BLaER1 treated with 17β-estradiol and CSF1 and Interleukin-3, amounts not matched to agents 10 nM and 100 nM (cell line): ENCODE measurements around the gene MYL2.

Experiments
- H3K27ac ChIP-seq, 11 experiments: shearing (Covaris generic); formaldehyde crosslinking; 2 replicates each; pipeline ENCODE4 v1.8.1; 2022
- H3K27me3 ChIP-seq, 11 experiments: shearing (Covaris generic); formaldehyde crosslinking; 2 replicates each; pipeline ENCODE4 v1.8.1; 2022
- H3K36me3 ChIP-seq, 11 experiments: shearing (Covaris generic); formaldehyde crosslinking; 2 replicates each; pipeline ENCODE4 v1.8.1; 2022
- H3K4me1 ChIP-seq, 10 experiments: shearing (Covaris generic); formaldehyde crosslinking; 2 replicates each; pipeline ENCODE4 v1.8.1; 2022
- H3K4me2 ChIP-seq, 11 experiments: shearing (Covaris generic); formaldehyde crosslinking; 2 replicates each; pipeline ENCODE4 v1.8.1; 2022
- H3K4me3 ChIP-seq, 10 experiments: shearing (Covaris generic); formaldehyde crosslinking; 2 replicates each; pipeline ENCODE4 v1.8.1; 2022
- H3K9ac ChIP-seq, 11 experiments: shearing (Covaris generic); formaldehyde crosslinking; 2 replicates each; pipeline ENCODE4 v1.8.1; 2022
- H3K9me3 ChIP-seq, 11 experiments: shearing (Covaris generic); formaldehyde crosslinking; replicated peaks in 1 of 11; 2 replicates each; pipeline ENCODE4 v1.8.1; 2022
- H4K20me1 ChIP-seq, 11 experiments: shearing (Covaris generic); formaldehyde crosslinking; 2 replicates each; pipeline ENCODE4 v1.8.1; 2022
- Cebpa-rat ChIP-seq, 11 experiments: shearing (Covaris generic); IDR thresholded peaks; 2 replicates each; pipeline ENCODE4 v1.8.1; 2022

MYL2 gene

DNA sequence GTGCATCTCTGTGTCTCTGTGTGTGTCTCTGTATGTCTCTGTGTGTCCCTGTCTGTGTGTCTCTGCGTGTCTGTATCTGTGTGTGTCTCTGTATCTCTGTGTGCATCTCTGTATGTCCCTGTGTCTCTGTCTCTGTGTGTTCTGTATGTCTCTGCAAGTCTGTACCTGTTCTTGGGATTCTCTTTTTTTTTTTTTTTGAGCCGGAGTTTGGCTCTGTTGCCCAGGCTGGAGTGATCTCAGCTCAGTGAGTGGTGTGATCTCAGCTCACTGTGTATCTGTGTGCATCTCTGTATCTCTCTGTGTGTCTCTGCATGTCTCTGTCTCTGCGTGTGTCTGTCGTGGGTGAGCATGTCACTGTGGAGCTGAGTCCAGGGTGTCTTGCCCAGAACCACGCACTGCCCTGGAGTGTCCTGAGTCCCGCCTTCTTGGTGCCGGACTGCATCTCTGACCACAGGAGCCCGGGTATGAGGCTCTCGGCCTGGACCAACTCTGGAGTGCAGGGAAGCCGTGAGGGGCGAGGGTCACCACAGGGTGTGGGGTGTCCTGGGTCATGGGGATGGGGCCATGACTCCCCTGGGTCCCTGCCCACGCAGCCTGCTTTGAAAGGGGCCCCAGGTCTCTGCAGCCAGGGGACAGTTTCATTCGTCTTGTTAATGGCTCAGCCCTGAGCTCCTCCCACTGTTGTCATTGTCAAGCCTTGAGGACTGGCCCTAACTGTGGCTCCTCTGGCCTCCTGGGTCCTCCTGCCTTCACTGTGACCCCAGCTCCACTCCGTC, 11.8 kb downstream of the MYL2 start:
- H3K27me3 ChIP-seq: no peaks in the 10 kb centered on the region

DNA sequence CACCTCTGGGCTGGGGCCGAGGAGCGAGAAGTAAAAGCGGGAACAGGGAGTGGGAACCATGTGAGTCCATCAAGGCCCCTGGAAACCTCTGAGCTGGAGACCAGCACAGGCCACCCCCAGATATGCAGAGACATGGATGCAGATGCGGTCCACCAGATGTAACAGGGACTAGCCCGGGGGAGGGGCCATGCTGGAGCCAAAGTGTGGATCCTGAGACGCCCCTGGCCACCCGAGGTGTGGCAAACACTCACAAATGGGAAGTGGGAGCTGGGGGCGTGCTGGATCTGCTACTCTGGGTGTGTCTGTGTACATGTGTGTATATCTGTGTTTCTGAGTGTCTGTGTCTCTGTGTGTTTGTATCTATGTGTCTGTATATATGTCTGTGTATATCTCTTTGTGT, 12.8 kb downstream of the MYL2 start:
- no peaks in the 10 kb centered on the region for H3K27me3 ChIP-seq
- H3K4me3 ChIP-seq: no peak overlapping the region
- no peaks in the 10 kb centered on the region for H4K20me1 ChIP-seq
- H3K4me2 ChIP-seq: no peak overlapping the region
- peaks cover 0 to 14% (median 6%) of the 10 kb centered on the region in 10 experiments; a peak in 11 of 20 replicates for H3K4me1 ChIP-seq
- H3K27ac ChIP-seq: no peak overlapping the region
- no peaks in the 10 kb centered on the region for H3K9me3 ChIP-seq
- no peaks in the 10 kb centered on the region for H3K36me3 ChIP-seq
- no peak for TF ChIP-seq Cebpa-rat (IDR thresholded peaks at IDR 0.05)
- no peak overlapping the region for H3K9ac ChIP-seq

More for the DNA sequence above, 11.8 kb downstream of the MYL2 start:
- Histone ChIP-seq H3K36me3 (no peaks in the 10 kb centered on the region), H3K9me3 (no peaks in the 10 kb centered on the region), H3K4me2 (no peak overlapping the region), H3K4me3 (no peak overlapping the region), H3K4me1 (peaks cover 0 to 22% (median 9%) of the 10 kb centered on the region in 10 experiments; a peak in 14 of 20 replicates), H3K27ac (peak overlapping the region in 1 of 11 experiments; percentile 10; a peak in 1 of 22 replicates), H4K20me1 (no peaks in the 10 kb centered on the region), H3K9ac (no peak overlapping the region)
- no peak for TF ChIP-seq Cebpa-rat (IDR thresholded peaks at IDR 0.05)

DNA sequence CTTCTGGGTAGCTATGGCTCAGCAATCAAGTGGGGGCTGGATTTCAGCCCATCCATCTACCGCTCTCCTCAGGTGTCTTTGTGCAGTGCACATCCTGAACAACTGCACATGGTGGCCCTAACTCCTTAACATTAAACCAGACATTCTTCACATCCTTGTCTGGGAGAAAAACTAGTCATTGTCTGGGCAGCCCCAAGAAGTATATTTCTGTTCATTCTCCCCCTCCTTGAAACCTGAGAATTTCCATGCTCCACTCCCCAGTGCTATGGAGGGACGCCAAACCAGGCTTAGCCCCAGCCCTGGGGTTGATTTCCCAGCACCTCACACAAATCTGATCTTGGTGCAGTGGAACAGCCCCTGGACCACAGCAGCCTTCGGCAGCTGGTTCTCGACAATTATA, 13.4 kb downstream of the MYL2 start:
- no peaks in the 10 kb centered on the region for H3K36me3 ChIP-seq
- no peaks in the 10 kb centered on the region for H3K27me3 ChIP-seq
- H3K9ac ChIP-seq: no peak overlapping the region
- peaks cover 0 to 14% (median 6%) of the 10 kb centered on the region in 10 experiments; a peak in 11 of 20 replicates for H3K4me1 ChIP-seq
- TF ChIP-seq Cebpa-rat (IDR thresholded peaks at IDR 0.05): no peak
- no peak overlapping the region for H3K27ac ChIP-seq
- H3K9me3 ChIP-seq: no peaks in the 10 kb centered on the region
- H3K4me3 ChIP-seq: no peak overlapping the region
- no peak overlapping the region for H3K4me2 ChIP-seq
- no peaks in the 10 kb centered on the region for H4K20me1 ChIP-seq

GRCh38 chr12:110906516-110906915, 13.9 kb downstream of the MYL2 start:
- Histone ChIP-seq H3K27me3 (no peaks in the 10 kb centered on the region), H3K36me3 (no peaks in the 10 kb centered on the region), H3K9ac (no peak overlapping the region), H3K4me2 (peak overlapping the region in 3 of 11 experiments; percentile 6 to 19 (median 6); a peak in 3 of 22 replicates), H3K9me3 (no peaks in the 10 kb centered on the region), H4K20me1 (no peaks in the 10 kb centered on the region), H3K4me1 (peaks cover 0 to 14% (median 6%) of the 10 kb centered on the region in 10 experiments; a peak in 11 of 20 replicates), H3K27ac (peak overlapping the region in 1 of 11 experiments; percentile 15; a peak in 1 of 22 replicates), H3K4me3 (no peak overlapping the region)
- TF ChIP-seq Cebpa-rat (IDR thresholded peaks at IDR 0.05): no peak

DNA sequence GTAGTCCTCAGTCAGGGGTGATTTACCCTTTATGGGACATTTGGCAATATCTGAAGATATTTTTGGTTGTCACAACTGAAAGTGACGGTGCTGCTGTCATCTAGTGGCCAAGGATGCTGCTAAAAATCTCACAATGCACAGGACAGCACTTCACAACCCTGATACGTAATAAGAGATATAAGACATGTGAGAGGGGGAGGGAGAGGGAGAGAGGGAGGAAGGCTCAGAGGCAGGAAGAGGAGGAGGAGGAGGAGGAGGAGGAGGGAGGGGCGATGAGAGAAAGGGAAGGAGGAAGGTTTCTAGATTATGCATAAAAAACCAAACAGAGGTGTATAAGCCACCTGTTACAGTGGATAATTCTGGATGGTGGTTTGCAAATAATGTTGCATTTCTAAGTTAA, 14.3 kb downstream of the MYL2 start:
- peaks cover 0 to 14% (median 6%) of the 10 kb centered on the region in 10 experiments; a peak in 11 of 20 replicates for H3K4me1 ChIP-seq
- H4K20me1 ChIP-seq: no peaks in the 10 kb centered on the region
- H3K9ac ChIP-seq: no peak overlapping the region
- no peak for TF ChIP-seq Cebpa-rat (IDR thresholded peaks at IDR 0.05)
- no peak overlapping the region for H3K4me3 ChIP-seq
- no peaks in the 10 kb centered on the region for H3K27me3 ChIP-seq
- H3K27ac ChIP-seq: peak overlapping the region in 1 of 11 experiments; percentile 15; a peak in 1 of 22 replicates
- no peaks in the 10 kb centered on the region for H3K9me3 ChIP-seq
- H3K36me3 ChIP-seq: no peaks in the 10 kb centered on the region
- peak overlapping the region in 4 of 11 experiments; percentile 6 to 26 (median 12); a peak in 4 of 22 replicates for H3K4me2 ChIP-seq

DNA sequence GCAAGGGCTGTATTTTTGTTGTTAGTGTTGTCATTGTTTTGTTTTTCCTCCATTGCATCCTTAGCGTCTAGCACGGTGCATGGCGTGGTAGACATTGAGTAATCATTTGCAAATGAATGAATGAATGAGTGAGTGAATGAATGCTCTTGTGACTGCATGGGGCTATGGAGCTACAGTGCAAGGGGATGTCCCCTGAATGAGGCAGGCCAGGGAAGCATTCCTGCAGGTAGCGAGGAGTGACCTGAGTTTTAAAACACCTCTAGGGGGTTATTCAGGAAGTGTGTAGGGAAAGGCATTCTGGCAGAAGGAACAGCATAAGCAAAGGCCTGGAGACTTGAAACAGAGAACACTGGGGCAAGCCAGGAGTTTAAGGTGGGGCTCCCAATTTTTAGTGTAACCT, 16.9 kb downstream of the MYL2 start:
- Histone ChIP-seq H3K27ac (no peak overlapping the region), H3K4me2 (no peak overlapping the region), H3K9me3 (no peaks in the 10 kb centered on the region), H3K4me1 (peaks cover 0 to 14% (median 6%) of the 10 kb centered on the region in 10 experiments; a peak in 11 of 20 replicates), H3K36me3 (no peaks in the 10 kb centered on the region), H4K20me1 (no peaks in the 10 kb centered on the region), H3K27me3 (no peaks in the 10 kb centered on the region), H3K9ac (no peak overlapping the region), H3K4me3 (no peak overlapping the region)
- TF ChIP-seq Cebpa-rat (IDR thresholded peaks at IDR 0.05): no peak

DNA sequence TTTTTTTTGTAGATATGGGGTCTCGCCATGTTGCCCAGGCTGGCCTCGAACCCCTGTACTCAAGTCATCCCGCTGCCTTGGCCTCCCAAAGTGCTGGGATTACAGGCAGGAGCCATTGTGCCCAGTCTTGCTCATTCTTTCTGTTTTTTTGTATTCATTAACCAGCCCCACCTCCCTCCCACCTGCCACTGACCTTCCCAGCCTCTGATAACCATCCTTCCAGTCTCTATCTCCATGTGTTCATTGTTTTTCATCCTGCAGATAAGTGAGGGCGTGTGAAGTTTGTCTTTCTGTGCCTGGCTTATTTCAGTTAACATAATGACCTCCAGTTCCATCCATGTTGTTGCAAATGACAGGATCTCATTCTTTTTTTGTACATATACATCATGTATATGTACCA, 19.0 kb downstream of the MYL2 start:
- Histone ChIP-seq H3K9ac (no peak overlapping the region), H4K20me1 (no peaks in the 10 kb centered on the region), H3K4me1 (peaks cover 0 to 13% (median 7%) of the 10 kb centered on the region in 10 experiments; a peak in 11 of 20 replicates), H3K4me3 (no peak overlapping the region), H3K4me2 (no peak overlapping the region), H3K27me3 (no peaks in the 10 kb centered on the region), H3K36me3 (no peaks in the 10 kb centered on the region), H3K27ac (no peak overlapping the region), H3K9me3 (no peaks in the 10 kb centered on the region)
- TF ChIP-seq Cebpa-rat (IDR thresholded peaks at IDR 0.05): no peak

- H3K4me1 ChIP-seq: peaks cover 7 to 49% (median 39%) of the 10 kb centered on the region in 10 experiments; a peak in 19 of 20 replicates
- peak overlapping the region in 5 of 11 experiments; percentile 0 to 42 (median 18); a peak in 5 of 22 replicates for H3K9ac ChIP-seq
- no peaks in the 10 kb centered on the region for H3K27me3 ChIP-seq
- H3K9me3 ChIP-seq: peaks cover 0 to 3% (median 0%) of the 10 kb centered on the region in 11 experiments; a peak in 1 of 22 replicates
- H4K20me1 ChIP-seq: no peaks in the 10 kb centered on the region
- no peak overlapping the region for H3K4me3 ChIP-seq
- H3K27ac ChIP-seq: peak overlapping the region in 8 of 11 experiments; percentile 23 to 91 (median 78); a peak in 15 of 22 replicates
- no peaks in the 10 kb centered on the region for H3K36me3 ChIP-seq
- TF ChIP-seq Cebpa-rat (IDR thresholded peaks at IDR 0.05): no peak
- peak overlapping the region in 6 of 11 experiments; percentile 6 to 50 (median 26); a peak in 5 of 22 replicates for H3K4me2 ChIP-seq
Observed at GRCh38 chr12:110896559-110896958, 23.8 kb downstream of the MYL2 start.

GRCh38 chr12:110893956-110894355, 26.4 kb downstream of the MYL2 start:
- Histone ChIP-seq H4K20me1 (no peaks in the 10 kb centered on the region), H3K27me3 (no peaks in the 10 kb centered on the region), H3K27ac (peak overlapping the region in 8 of 11 experiments; percentile 72 to 91 (median 84); a peak in 15 of 22 replicates), H3K9ac (peak overlapping the region in 7 of 11 experiments; percentile 61 to 83 (median 79); a peak in 10 of 22 replicates), H3K36me3 (no peaks in the 10 kb centered on the region), H3K4me3 (0 out of 20 replicates have a peak overlapping the region, but pooled peaks of 1 of the 10 experiments have one; percentile 61), H3K9me3 (peaks cover 0 to 3% (median 0%) of the 10 kb centered on the region in 11 experiments; a peak in 1 of 22 replicates), H3K4me2 (peak overlapping the region; percentile 46 to 93 (median 76); a peak in 20 of 22 replicates), H3K4me1 (peaks cover 7 to 49% (median 41%) of the 10 kb centered on the region in 10 experiments; a peak in 19 of 20 replicates)
- TF ChIP-seq Cebpa-rat (IDR thresholded peaks at IDR 0.05): no peak
